HUES48 (cell line): ENCODE data around the gene MOSPD3.

Experiments
- H3K27ac ChIP-seq: one replicate; pipeline ENCODE4 v1.7.0; 2013; ENCODE audit warnings: low read depth, low read length, inconsistent platforms
- H3K27me3 ChIP-seq: 2 replicates; pipeline ENCODE4 v1.6.1; 2013; ENCODE audit warnings: mild to moderate bottlenecking, low read length; ENCODE audit not compliant: control insufficient read depth, insufficient read depth
- H3K36me3 ChIP-seq: 2 replicates; pipeline ENCODE4 v1.6.1; 2013; ENCODE audit warnings: low read length; ENCODE audit not compliant: control insufficient read depth, insufficient read depth
- H3K4me1 ChIP-seq: 2 replicates; pipeline ENCODE4 v1.6.1; 2013; ENCODE audit warnings: mild to moderate bottlenecking, low read length; ENCODE audit not compliant: control insufficient read depth, insufficient read depth
- H3K4me3 ChIP-seq: 2 replicates; pipeline ENCODE4 v1.5.1; 2013; ENCODE audit warnings: mild to moderate bottlenecking, low read depth, low read length
- H3K9ac ChIP-seq: 2 replicates; pipeline ENCODE4 v1.6.1; 2013; ENCODE audit warnings: mild to moderate bottlenecking, low read depth, low read length, moderate library complexity
- H3K9me3 ChIP-seq: 2 replicates; pipeline ENCODE4 v1.6.1; 2013; ENCODE audit warnings: low read length; ENCODE audit not compliant: control insufficient read depth, insufficient read depth

The MOSPD3 gene

GRCh38 chr7:100599911-100600729, 12.2 kb upstream of the MOSPD3 start:
- Histone ChIP-seq H3K27me3 (no peaks in the 10 kb centered on the region), H3K9ac (no peak overlapping the region), H3K36me3 (0 out of 2 replicates have a peak, but pooled peaks cover 6% of the 10 kb centered on the region), H3K4me1 (peaks cover 22% of the 10 kb centered on the region), H3K27ac (no peak overlapping the region), H3K4me3 (no peak overlapping the region), H3K9me3 (no peaks in the 10 kb centered on the region)

DNA sequence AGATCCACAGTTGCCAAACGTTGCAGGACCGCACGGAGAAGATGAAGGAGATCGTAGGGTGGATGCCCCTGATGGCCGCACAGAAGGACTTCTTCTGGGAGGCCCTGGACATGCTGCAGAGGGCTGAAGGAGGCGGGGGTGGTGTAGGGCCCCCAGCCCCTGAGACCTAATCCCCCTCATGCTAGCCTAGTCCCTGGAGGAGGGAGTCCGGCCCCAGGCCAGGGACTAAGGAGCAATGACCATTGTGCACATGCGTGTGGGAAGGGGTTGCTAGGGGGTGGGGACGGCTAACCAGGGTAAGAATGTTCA, 11.7 kb upstream of the MOSPD3 start:
- H3K4me1 ChIP-seq, result peaks cover 22% of the 10 kb centered on the region
- H3K36me3 ChIP-seq, result 0 out of 2 replicates have a peak, but pooled peaks cover 6% of the 10 kb centered on the region
- H3K9ac ChIP-seq, result no peak overlapping the region
- H3K27me3 ChIP-seq, result no peaks in the 10 kb centered on the region; the same call in 1 of the 2 replicates
- H3K9me3 ChIP-seq, result no peaks in the 10 kb centered on the region
- no peak overlapping the region for H3K27ac ChIP-seq
- no peak overlapping the region for H3K4me3 ChIP-seq

DNA sequence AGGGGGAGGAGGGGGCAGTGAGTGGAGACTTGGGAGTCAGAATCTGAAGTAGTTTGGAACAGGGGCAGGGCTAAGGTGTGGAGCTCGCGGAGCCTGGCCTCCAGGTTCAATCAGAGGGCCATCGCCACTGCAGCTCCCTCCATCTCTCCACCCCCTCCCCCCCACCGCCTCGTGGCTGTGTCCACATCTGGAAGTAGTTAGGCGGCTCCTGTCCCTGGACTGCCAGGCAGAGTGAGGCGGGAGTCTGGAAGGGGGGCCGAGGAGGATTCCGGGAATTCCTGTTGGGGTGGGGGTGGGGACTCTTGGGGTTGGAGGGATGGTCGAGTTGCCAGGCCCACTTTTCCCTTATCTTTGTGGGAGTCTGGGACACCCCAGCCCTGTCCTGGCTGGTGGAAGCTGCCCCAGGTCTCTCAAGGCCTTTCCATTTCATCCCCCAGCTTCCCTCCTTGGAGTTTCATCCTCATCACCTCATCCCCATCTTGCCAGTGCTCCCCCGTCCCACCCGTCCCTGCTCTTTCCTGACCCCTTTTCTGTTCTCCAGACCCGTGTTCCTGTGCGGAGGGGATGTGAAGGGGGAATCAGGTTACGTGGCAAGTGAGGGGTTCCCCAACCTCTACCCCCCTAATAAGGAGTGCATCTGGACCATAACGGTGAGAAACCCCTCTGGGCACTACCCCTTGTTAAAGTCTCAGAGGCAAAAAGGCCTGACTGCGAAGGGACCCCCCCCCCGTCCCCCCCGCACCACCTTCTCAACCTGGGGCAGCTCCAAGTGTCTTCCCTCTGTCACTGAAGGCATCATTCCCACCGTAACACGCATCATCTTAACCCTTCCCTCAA, 9.2 kb upstream of the MOSPD3 start:
- H3K27me3 ChIP-seq, result no peaks in the 10 kb centered on the region; the same call in 1 of the 2 replicates
- H3K27ac ChIP-seq, result peak overlapping the region; percentile 28
- peak overlapping the region; percentile 11; the same call in 1 of the 2 replicates for H3K9ac ChIP-seq
- no peaks in the 10 kb centered on the region for H3K9me3 ChIP-seq
- H3K4me1 ChIP-seq, result peaks cover 26% of the 10 kb centered on the region
- H3K36me3 ChIP-seq, result 0 out of 2 replicates have a peak, but pooled peaks cover 4% of the 10 kb centered on the region
- H3K4me3 ChIP-seq, result peak overlapping the region; percentile 61

- Histone ChIP-seq H3K27me3 (no peaks in the 10 kb centered on the region; the same call in 1 of the 2 replicates), H3K27ac (peak overlapping the region; percentile 11), H3K4me3 (peak overlapping the region; percentile 61), H3K4me1 (peaks cover 26% of the 10 kb centered on the region), H3K36me3 (0 out of 2 replicates have a peak, but pooled peaks cover 4% of the 10 kb centered on the region), H3K9me3 (no peaks in the 10 kb centered on the region), H3K9ac (peak overlapping the region; percentile 11; the same call in 1 of the 2 replicates)
Observed at GRCh38 chr7:100603726-100604027, 8.7 kb upstream of the MOSPD3 start.

DNA sequence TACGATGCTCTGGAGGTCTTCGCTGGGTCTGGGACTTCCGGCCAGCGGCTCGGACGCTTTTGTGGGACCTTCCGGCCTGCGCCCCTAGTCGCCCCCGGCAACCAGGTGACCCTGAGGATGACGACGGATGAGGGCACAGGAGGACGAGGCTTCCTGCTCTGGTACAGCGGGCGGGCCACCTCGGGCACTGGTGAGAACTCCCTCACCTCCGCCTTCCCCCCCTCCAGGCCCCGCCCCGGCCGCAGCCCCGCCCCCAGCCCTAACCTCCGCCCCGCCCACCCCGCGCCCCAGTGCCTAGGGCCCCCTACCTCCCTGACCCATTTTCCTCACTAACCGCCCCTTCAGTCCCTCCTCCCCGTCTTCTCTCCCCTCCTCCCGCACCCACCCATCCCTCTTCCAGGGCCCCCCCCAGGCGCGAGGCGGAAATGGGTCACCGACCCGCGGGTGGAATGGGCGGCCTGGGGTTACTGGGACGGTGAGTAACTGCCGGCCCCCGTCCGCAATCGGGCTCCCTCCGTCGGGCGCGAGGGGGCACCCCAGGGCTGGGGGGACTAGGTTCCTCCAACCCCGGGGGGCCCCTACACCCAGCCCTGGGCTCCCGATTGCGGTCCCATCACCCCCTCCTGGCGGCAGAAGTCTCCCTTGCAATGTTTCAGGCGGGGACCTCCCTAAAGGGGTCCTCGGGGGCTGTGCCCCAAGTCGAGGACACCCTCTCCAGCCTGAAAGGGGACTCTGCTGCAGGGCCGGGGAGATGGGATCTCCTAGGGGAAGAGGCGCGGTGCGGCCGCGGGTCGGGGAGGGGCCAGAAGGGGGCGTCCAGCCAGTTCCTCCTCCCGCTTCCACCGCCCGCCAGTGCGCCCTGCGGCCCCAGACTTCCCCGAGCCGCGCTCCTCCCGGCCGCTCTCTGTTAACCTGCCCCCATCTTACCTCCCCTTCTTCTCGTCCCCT, 8.0 kb upstream of the MOSPD3 start:
- peak overlapping the region; percentile 11 for H3K27ac ChIP-seq
- H3K9me3 ChIP-seq, result no peaks in the 10 kb centered on the region
- peak overlapping the region; percentile 79 for H3K4me3 ChIP-seq
- H3K4me1 ChIP-seq, result peaks cover 26% of the 10 kb centered on the region
- H3K27me3 ChIP-seq, result no peaks in the 10 kb centered on the region; the same call in 1 of the 2 replicates
- 0 out of 2 replicates have a peak, but pooled peaks cover 4% of the 10 kb centered on the region for H3K36me3 ChIP-seq
- H3K9ac ChIP-seq, result peak overlapping the region; percentile 11; the same call in 1 of the 2 replicates

GRCh38 chr7:100604976-100605911, 7.1 kb upstream of the MOSPD3 start:
- 0 out of 2 replicates have a peak, but pooled peaks cover 4% of the 10 kb centered on the region for H3K36me3 ChIP-seq
- peaks cover 26% of the 10 kb centered on the region for H3K4me1 ChIP-seq
- H3K9me3 ChIP-seq, result no peaks in the 10 kb centered on the region
- H3K9ac ChIP-seq, result no peak overlapping the region
- H3K27ac ChIP-seq, result no peak overlapping the region
- peak overlapping the region; percentile 79 for H3K4me3 ChIP-seq
- no peaks in the 10 kb centered on the region; the same call in 1 of the 2 replicates for H3K27me3 ChIP-seq

GRCh38 chr7:100606313-100606712, 6.0 kb upstream of the MOSPD3 start:
- Histone ChIP-seq H3K36me3 (0 out of 2 replicates have a peak, but pooled peaks cover 4% of the 10 kb centered on the region), H3K27me3 (no peaks in the 10 kb centered on the region; the same call in 1 of the 2 replicates), H3K4me3 (no peak overlapping the region), H3K27ac (no peak overlapping the region), H3K4me1 (peaks cover 24% of the 10 kb centered on the region), H3K9ac (no peak overlapping the region), H3K9me3 (no peaks in the 10 kb centered on the region)

GRCh38 chr7:100607111-100607510, 5.2 kb upstream of the MOSPD3 start:
- Histone ChIP-seq H3K4me1 (peaks cover 17% of the 10 kb centered on the region), H3K36me3 (0 out of 2 replicates have a peak, but pooled peaks cover 4% of the 10 kb centered on the region), H3K4me3 (no peak overlapping the region), H3K9ac (no peak overlapping the region), H3K27me3 (no peaks in the 10 kb centered on the region; the same call in 1 of the 2 replicates), H3K27ac (no peak overlapping the region), H3K9me3 (no peaks in the 10 kb centered on the region)

- H3K27ac ChIP-seq, result no peak overlapping the region
- H3K36me3 ChIP-seq, result 0 out of 2 replicates have a peak, but pooled peaks cover 4% of the 10 kb centered on the region
- H3K9ac ChIP-seq, result no peak overlapping the region
- no peaks in the 10 kb centered on the region for H3K9me3 ChIP-seq
- H3K4me1 ChIP-seq, result peaks cover 7% of the 10 kb centered on the region; the same call in 1 of the 2 replicates
- no peaks in the 10 kb centered on the region; the same call in 1 of the 2 replicates for H3K27me3 ChIP-seq
- H3K4me3 ChIP-seq, result no peak overlapping the region
Observed at GRCh38 chr7:100609958-100610357, 2.4 kb upstream of the MOSPD3 start.
